GM13977 (cell line): ENCODE results near the gene SEMA5B.
A peak's percentile ranks its signal among the peaks of the same experiment; 100 is the strongest.

Experiments used
- DNase-seq: peaks from one replicate; pipeline ENCODE4 v3.0.0; 2012; ENCODE audit warnings: low spot score
- CTCF ChIP-seq: IDR thresholded peaks from 2 replicates; pipeline ENCODE4 v1.5.1; 2012; ENCODE audit warnings: mild to moderate bottlenecking, control low read depth; ENCODE audit not compliant: insufficient read depth; ENCODE audit errors: extremely low read depth, missing control alignments
- in situ Hi-C: fragments of 300-500 bp; cut with MboI; formaldehyde crosslinking; loops from one replicate; pipeline ENCODE4 v1.12.0; 2022; ENCODE audit warnings: low sequenced_read_pairs, low pct_unique_long_range_greater_than_20kb, mixed read lengths, inconsistent platforms; ENCODE audit not compliant: unreplicated experiment

The SEMA5B gene

GRCh38 chr3:123066896-123067688 is 39.5 kb upstream of the SEMA5B start, which contains the start of gene PDIA5:
Gene PDIA5 (plus strand): TSS chr3:123067025. CDS start chr3:123067165, 140 bp downstream.
- in situ Hi-C loops: no loop called here
- no peak for TF ChIP-seq CTCF
- DNase-seq: peak; percentile 88

- no peak for TF ChIP-seq CTCF
- no peak for DNase-seq
- in situ Hi-C loops: no loop called here
These were observed 39.0 kb upstream of the SEMA5B start for GRCh38 chr3:123066599-123066895.

GRCh38 chr3:123064914-123065313 is 37.4 kb upstream of the SEMA5B start:
- no peak for TF ChIP-seq CTCF
- in situ Hi-C loops: no loop called here

GRCh38 chr3:123064506-123064905 is 36.9 kb upstream of the SEMA5B start:
- in situ Hi-C loops: no loop called here
- DNase-seq: no peak
- TF ChIP-seq CTCF: no peak

More at GRCh38 chr3:123064914-123065313, 37.4 kb upstream of the SEMA5B start:
- DNase-seq: no peak

GRCh38 chr3:123063034-123063433 is 35.5 kb upstream of the SEMA5B start:
- in situ Hi-C loops: no loop called here
- no peak for TF ChIP-seq CTCF
- DNase-seq: no peak

- no peak for DNase-seq
- in situ Hi-C loops: no loop called here
- TF ChIP-seq CTCF: no peak
These were observed 34.3 kb upstream of the SEMA5B start for GRCh38 chr3:123061856-123062255.

GRCh38 chr3:123060054-123060453 is 32.5 kb upstream of the SEMA5B start:
- no peak for DNase-seq
- in situ Hi-C loops: no loop called here
- no peak for TF ChIP-seq CTCF
